ENCODE results near the gene PCYT2.
A peak's percentile ranks its signal among the peaks of the same experiment; 100 is the strongest.

Gene PCYT2

DNA sequence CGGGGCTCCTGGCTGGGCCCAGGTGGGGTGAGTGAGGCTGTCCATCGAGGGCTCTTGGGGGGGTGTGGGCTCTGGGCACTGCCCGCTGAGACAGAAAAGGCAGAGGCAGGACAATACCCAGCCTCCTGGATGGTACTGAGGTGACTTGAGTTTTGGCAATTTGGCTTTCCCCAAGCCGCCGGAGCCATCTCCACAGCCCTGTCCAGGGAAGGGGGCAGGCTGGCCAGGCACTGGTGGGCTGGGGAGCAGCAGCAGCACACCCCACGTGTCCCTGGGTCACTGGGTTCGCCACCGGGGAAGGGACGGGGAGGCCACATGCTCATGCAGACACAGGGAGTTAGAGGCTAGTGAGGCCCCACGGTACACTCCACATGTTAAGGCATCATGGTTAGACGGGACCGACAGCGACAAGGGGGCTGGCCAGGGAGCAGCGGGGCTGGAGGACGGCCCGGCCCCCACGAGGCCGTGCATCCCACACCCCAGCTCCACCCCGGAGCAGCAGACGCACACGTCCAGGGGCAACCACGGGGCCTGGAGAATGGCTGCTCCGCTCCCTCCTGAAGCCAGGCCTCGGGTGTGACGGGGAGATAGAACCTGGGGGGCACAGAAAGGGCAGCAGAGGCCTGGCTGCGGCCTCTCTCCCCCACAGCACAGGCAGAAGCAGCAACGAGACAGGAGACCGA is 43.1 kb downstream of the PCYT2 start (continued):
- TF ChIP-seq, protein P1, sequence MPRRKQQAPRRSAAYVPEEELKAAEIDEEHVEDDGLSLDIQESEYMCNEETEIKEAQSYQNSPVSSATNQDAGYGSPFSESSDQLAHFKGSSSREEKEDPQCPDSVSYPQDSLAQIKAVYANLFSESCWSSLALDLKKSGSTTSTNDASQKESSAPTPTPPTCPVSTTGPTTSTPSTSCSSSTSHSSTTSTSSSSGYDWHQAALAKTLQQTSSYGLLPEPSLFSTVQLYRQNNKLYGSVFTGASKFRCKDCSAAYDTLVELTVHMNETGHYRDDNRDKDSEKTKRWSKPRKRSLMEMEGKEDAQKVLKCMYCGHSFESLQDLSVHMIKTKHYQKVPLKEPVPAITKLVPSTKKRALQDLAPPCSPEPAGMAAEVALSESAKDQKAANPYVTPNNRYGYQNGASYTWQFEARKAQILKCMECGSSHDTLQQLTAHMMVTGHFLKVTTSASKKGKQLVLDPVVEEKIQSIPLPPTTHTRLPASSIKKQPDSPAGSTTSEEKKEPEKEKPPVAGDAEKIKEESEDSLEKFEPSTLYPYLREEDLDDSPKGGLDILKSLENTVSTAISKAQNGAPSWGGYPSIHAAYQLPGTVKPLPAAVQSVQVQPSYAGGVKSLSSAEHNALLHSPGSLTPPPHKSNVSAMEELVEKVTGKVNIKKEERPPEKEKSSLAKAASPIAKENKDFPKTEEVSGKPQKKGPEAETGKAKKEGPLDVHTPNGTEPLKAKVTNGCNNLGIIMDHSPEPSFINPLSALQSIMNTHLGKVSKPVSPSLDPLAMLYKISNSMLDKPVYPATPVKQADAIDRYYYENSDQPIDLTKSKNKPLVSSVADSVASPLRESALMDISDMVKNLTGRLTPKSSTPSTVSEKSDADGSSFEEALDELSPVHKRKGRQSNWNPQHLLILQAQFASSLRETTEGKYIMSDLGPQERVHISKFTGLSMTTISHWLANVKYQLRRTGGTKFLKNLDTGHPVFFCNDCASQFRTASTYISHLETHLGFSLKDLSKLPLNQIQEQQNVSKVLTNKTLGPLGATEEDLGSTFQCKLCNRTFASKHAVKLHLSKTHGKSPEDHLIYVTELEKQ (tag by site-specific recombination; IDR thresholded peaks at IDR 0.05; ENCODE audit: borderline replicate concordance) = no peak
- TF ChIP-seq ZNF354C (tag by site-specific recombination; IDR thresholded peaks at IDR 0.05; ENCODE audit: borderline replicate concordance, low read depth) (no peak), ZNF768 (tag by site-specific recombination; IDR thresholded peaks at IDR 0.05) (no peak; the same call in 1 of the 2 replicates), ZNF837 (tag by site-specific recombination; IDR thresholded peaks at IDR 0.05) (peak; percentile 85), ZNF416 (tag by site-specific recombination; IDR thresholded peaks at IDR 0.05) (no peak), ZNF843 (tag by site-specific recombination; IDR thresholded peaks at IDR 0.05) (no peak; the same call in 1 of the 2 replicates), ZXDB (tag by site-specific recombination; IDR thresholded peaks at IDR 0.05) (0 out of 2 replicates have a peak, but pooled peaks have one; percentile 21), ZNF169 (tag by site-specific recombination; IDR thresholded peaks at IDR 0.05) (no peak), ZNF214 (tag by site-specific recombination; IDR thresholded peaks at IDR 0.05; ENCODE audit: borderline replicate concordance) (no peak), MEIS1 (CRISPR knock-in tag; IDR thresholded peaks at IDR 0.05; ENCODE audit: borderline replicate concordance) (no peak), SCRT2 (tag by site-specific recombination; IDR thresholded peaks at IDR 0.05) (no peak), PRDM1 (tag by site-specific recombination; IDR thresholded peaks at IDR 0.05) (no peak), OVOL3 (tag by site-specific recombination; IDR thresholded peaks at IDR 0.05) (no peak; the same call in 1 of the 2 replicates), BCL11A (tag by site-specific recombination; IDR thresholded peaks at IDR 0.05; ENCODE audit: low read depth) (peak; percentile 95), GLIS2 (tag by site-specific recombination; IDR thresholded peaks at IDR 0.05) (peak; percentile 82), ZNF140 (tag by site-specific recombination; IDR thresholded peaks at IDR 0.05) (no peak), ZNF132 (tag by site-specific recombination; IDR thresholded peaks at IDR 0.05; ENCODE audit: borderline replicate concordance) (no peak), KLF10 (tag by site-specific recombination; IDR thresholded peaks at IDR 0.05) (no peak; the same call in 1 of the 2 replicates), ZNF624 (tag by site-specific recombination; IDR thresholded peaks at IDR 0.05) (no peak), ZNF529 (tag by site-specific recombination; IDR thresholded peaks at IDR 0.05; ENCODE audit: insufficient replicate concordance) (no peak), SETDB1 (IDR thresholded peaks at IDR 0.05; ENCODE audit: insufficient read length, low read length) (no peak), ZNF654 (tag by site-specific recombination; IDR thresholded peaks at IDR 0.05; ENCODE audit: low read depth) (no peak), ZBTB48 (tag by site-specific recombination; IDR thresholded peaks at IDR 0.05) (peak; percentile 82), ZNF473 (tag by site-specific recombination; IDR thresholded peaks at IDR 0.05) (0 out of 2 replicates have a peak, but pooled peaks have one; percentile 4), ZNF19 (tag by site-specific recombination; IDR thresholded peaks at IDR 0.05; ENCODE audit: low read depth) (no peak), ZNF548 (tag by site-specific recombination; IDR thresholded peaks at IDR 0.05) (no peak), ZBTB21 (tag by site-specific recombination; IDR thresholded peaks at IDR 0.05) (0 out of 2 replicates have a peak, but pooled peaks have one; percentile 3), ZNF350 (tag by site-specific recombination; IDR thresholded peaks at IDR 0.05) (no peak)
- TF ChIP-seq, protein P2, sequence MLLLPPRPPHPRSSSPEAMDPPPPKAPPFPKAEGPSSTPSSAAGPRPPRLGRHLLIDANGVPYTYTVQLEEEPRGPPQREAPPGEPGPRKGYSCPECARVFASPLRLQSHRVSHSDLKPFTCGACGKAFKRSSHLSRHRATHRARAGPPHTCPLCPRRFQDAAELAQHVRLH (tag by site-specific recombination; IDR thresholded peaks at IDR 0.05) = no peak
- TF ChIP-seq, protein P3, sequence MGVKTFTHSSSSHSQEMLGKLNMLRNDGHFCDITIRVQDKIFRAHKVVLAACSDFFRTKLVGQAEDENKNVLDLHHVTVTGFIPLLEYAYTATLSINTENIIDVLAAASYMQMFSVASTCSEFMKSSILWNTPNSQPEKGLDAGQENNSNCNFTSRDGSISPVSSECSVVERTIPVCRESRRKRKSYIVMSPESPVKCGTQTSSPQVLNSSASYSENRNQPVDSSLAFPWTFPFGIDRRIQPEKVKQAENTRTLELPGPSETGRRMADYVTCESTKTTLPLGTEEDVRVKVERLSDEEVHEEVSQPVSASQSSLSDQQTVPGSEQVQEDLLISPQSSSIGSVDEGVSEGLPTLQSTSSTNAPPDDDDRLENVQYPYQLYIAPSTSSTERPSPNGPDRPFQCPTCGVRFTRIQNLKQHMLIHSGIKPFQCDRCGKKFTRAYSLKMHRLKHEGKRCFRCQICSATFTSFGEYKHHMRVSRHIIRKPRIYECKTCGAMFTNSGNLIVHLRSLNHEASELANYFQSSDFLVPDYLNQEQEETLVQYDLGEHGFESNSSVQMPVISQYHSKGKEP (tag by site-specific recombination; IDR thresholded peaks at IDR 0.05) = no peak
- TF ChIP-seq, protein P4, sequence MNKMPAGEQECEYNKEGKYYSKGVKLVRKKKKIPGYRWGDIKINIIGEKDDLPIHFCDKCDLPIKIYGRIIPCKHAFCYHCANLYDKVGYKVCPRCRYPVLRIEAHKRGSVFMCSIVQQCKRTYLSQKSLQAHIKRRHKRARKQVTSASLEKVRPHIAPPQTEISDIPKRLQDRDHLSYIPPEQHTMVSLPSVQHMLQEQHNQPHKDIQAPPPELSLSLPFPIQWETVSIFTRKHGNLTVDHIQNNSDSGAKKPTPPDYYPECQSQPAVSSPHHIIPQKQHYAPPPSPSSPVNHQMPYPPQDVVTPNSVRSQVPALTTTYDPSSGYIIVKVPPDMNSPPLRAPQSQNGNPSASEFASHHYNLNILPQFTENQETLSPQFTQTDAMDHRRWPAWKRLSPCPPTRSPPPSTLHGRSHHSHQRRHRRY (tag by site-specific recombination; IDR thresholded peaks at IDR 0.05) = no peak
- TF ChIP-seq, protein P5, sequence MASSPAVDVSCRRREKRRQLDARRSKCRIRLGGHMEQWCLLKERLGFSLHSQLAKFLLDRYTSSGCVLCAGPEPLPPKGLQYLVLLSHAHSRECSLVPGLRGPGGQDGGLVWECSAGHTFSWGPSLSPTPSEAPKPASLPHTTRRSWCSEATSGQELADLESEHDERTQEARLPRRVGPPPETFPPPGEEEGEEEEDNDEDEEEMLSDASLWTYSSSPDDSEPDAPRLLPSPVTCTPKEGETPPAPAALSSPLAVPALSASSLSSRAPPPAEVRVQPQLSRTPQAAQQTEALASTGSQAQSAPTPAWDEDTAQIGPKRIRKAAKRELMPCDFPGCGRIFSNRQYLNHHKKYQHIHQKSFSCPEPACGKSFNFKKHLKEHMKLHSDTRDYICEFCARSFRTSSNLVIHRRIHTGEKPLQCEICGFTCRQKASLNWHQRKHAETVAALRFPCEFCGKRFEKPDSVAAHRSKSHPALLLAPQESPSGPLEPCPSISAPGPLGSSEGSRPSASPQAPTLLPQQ (tag by site-specific recombination; IDR thresholded peaks at IDR 0.05) = no peak
- TF ChIP-seq, protein P6, sequence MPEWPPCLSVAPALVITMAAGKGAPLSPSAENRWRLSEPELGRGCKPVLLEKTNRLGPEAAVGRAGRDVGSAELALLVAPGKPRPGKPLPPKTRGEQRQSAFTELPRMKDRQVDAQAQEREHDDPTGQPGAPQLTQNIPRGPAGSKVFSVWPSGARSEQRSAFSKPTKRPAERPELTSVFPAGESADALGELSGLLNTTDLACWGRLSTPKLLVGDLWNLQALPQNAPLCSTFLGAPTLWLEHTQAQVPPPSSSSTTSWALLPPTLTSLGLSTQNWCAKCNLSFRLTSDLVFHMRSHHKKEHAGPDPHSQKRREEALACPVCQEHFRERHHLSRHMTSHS (tag by site-specific recombination; IDR thresholded peaks at IDR 0.05) = no peak

All from HEK293 (cell line).